Occipital lobe (tissue), 2 donors: ENCODE measurements around the gene LHFPL3. TPM values are rescaled to one million over a fixed set of nuclear protein-coding genes. Genes with fewer than 3 reads are reported as not detected.
A peak's percentile ranks its signal among the peaks of the same experiment; 100 is the strongest.

ENCODE experiments used
- DNase-seq: peaks from one replicate; lab custom pipeline; 2025; lab: John Stamatoyannopoulos, UW
- total RNA-seq: library from RNA; depleted of rRNA; stranded (reverse); fragments of >200 nt; gene quantifications from one replicate; pipeline ENCODE4 v1.2.3, GENCODE V29; 2014

The LHFPL3 gene
- total RNA-seq, 1 donor from 2014 or later: 26.2 TPM

DNA sequence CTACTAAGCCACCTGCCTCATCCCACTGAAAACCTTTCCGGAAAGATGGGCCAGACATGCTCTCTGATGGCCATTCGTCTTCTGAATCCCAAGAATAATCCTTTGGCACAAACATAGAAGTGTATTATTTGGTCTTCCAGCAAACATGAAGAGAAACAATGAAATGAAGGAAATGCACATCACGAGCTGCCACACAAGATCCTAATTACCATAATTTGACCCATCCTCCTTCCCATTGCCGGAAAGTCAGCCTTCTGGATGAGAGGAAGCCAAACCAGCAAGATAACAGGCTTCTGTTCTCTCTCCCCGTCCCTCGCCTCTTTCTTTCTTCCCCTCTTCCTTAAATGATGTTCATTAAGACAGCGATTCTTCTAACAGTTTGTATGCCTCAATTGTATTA lies 466.7 kb downstream of the LHFPL3 start:
- peak; percentile 27 for DNase-seq

DNA sequence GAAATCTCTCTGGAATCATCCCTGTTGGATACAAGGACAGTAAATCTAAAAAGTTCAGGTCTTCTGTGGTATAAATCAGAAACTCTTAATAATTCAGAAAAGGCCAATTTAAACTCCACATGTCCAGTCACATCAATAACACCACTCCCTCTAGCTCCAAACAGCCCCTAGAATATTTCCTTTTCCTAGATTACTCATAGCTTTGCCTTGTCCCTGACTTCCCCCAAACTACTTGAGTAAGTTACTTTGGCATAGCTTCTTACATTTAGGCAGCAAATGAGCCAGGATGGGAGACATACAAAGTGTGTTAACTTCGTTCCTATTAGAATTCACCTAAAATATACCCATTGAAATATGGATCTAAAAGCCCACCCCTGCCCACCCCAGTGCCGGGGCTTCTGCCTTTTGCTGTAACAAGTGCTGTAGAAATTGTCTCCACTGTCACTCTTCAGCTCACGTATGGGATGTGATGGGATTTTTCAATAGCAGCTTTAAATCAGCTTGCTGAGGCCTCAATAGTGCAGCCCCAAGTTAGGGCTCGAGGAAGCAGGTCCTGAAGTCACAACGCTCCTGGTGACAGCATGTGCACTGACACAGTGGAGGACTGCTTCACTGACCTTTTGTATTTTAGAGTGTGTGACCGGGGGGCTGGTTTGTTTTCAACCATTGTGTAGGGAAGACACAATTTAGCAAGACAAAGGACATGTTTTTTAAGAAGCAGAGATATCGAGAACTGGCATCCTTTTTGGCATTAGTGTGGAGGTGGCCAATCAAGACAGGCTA lies 467.4 kb downstream of the LHFPL3 start:
- DNase-seq: no peak

DNA sequence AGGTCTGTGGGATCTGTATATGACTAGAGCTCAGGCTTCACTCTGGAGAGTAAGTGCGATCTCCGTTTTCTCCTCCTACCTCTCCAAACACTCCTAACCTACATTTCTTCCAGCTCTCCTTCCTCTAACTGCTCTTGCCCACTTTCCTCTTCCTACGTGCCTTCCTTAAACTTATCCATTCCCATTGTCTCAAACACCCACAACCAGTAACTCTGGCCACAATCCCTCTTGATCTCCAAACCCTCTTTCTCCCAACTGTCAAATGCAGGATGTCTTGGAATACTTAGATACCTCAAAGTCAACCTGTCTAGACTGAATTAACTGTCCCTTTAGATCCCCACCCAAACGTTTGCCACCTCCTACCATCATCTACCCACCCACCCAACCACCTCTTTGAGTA lies 471.9 kb downstream of the LHFPL3 start:
- DNase-seq: no peak

DNA sequence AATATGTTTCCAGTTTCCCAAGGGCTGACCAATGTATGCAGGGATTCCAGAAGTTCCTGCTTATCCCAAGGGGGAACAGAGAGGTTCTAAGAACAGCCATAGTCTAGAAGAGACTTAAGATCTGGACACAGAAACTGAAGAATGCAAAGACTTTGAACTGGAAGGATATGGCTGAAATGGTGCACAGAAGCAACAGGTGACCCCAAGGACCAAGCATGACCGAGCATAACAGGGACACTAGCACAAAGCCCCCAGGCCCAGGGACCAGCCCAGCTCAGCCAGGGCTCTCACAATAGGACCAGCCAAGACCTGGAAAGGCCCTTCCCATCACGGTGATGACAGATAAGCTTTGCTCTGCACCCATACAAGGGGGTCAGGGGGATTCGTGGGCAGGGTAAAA lies 472.6 kb downstream of the LHFPL3 start:
- no peak for DNase-seq

DNA sequence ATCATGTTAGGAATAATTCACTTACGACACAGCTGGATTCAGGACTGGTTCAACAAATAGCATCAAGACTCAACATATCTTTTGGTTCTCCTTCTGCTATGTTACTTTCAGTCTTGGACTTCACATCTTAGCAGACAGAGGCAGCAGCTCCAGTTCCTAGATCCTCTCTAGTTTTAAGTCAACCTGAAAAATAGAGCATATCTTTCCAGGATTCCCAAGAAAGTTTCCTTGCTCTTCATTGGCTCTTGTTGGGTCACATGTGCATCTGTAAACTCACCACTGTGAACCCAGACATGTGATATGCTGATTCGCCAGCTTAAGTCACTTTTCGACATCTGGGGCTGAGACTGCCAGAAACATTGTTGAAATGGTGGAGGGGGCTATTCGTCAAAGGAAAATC lies 475.5 kb downstream of the LHFPL3 start:
- no peak for DNase-seq

DNA sequence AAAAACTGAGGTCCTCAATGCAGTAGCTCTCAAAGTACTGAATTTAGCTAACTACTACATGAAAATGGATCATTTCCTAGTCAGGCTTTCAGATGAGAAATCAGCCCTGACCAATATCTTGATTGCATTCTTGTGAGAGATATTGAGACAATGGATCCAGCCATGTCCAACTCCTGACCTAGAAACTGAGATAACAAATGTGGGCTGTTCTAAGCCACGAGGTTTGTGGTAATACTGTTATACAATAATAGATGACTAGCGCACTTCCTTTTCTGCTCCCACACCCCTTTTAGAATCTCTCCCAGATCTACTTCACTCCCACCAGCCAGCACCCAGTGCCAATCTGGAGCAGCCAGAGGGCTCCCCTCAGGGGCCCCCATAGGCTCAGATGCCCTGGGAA lies 476.3 kb downstream of the LHFPL3 start:
- DNase-seq: no peak

DNA sequence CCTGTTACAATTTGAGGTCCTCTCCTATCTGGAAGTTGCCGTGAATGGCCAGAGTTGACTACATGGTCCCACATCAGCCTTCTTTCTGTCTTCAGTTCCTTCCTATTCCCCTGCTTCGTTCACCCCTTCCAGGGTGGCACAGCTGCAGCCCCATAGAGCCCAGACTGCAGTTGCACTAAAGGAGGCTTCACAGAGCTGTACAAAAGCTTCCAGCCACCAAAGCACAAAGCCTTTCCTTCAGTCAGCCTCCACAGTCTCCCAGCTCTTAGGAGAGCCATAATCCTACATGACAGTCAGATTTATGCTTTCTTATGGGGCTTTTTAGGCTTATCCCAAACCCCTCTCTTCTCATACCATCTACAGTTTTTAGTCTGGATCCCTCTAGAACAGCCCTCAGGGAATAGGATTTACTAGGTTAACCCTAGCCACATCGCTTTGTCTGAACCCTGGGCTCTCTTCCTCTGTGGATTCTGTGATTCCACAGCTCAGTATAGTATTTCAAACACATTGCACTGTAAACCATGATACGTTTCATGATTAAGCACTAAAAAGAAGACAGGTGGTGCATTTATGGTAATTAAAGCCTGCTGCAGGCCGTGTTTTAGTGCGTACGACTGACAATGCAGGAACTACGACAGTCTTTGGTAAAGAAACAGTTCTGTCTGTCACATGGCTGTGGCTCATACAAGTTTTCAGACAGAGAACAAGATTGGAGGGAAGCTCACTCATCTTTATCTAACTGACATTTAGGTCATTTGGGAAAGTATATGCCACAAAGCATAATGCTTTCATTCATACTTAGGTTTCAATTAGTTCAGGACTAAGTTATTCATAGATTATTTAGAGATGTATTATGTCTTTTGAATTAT lies 477.3 kb downstream of the LHFPL3 start:
- DNase-seq: no peak

DNA sequence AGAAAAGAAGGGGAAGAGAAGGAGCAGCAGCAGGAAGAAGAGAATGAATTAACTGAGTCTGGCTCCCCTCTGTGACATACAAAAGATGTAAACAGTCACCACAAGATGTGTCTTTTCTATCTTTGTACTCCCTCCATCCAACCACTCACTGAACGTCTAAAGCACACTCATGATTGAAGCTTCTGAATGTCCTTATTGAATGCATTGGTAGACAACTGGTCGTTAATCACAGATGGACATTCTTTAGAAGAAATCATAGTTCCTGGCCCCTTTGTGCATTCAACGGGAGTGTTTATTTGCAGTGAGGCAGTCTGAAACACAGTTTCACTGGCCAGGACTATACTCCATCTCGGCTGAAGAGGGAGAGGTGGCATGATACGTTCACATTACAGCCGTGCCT lies 479.3 kb downstream of the LHFPL3 start:
- DNase-seq: no peak

DNA sequence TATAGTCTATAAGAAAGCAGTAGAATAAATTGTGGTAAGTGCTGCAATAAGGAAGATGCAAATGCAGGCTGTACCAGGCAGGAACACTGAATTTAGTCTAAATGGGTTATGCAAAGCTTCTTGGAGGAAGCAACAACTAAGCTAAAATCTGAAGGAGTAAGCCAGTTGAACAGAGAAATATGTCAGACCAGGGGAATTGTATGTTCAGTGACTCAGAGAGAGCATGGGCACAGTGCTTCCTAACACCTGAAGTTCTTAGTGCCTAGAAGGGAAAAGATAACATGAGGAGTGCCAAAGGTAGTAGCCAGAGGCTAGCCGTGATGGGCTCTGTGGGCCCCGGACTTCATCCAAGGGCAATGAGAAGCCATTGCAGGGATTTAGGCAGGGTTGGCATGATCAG lies 481.5 kb downstream of the LHFPL3 start:
- DNase-seq: no peak

DNA sequence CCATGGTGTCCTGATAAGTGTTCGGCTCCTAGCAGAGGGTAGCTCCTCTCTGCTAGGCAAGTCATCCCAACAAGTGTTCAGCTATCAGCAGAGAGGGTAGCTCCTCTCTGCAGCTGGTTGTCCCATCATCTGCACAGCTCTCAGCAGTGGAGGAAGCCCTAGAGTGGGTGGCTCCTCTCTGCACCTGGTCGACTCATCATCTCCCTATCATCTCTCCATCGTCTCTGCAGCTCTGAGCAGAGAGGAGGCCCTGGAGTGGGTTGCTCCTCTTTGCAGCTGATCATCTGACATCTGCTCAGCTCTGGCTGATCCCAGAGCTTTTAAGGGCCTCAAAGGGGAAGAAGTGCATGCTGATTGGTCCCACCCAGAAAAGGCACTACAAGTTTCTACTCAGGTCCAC lies 485.7 kb downstream of the LHFPL3 start:
- DNase-seq: no peak

DNA sequence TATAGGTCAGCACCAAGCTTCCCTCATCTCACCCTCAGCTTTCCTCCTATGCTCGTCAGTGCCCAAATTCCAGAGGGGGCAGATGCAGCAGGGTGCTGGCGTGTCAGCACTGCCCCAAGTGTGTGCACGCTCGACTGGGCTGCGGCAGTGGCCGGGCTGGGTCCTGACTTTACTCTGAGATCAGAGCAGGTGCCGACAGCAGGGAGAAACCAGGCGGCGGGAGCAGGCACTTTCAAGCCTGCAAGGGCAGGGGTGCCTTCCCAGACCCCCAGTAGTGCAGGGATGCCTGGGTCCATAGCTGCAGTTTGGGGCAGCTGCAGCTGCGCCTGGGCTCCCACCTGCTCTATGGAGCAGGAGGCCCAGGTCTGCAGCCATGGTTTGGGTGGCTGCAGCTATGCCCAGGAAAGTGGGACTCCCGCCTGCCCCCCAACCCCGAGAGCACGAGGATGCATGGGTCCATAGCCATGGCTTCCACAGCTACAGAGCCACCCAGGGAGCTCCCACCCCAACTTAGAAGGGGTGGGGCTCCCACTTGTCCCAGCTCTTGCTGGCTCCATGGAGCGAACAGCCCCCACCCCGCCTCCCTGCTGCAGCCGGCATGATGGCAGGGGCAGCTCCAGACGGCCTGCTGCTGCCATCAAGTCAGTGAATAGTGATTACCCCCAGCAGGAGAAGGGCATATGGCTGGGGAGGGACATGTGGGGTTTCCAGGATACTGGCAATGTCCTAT lies 486.4 kb downstream of the LHFPL3 start:
- DNase-seq: no peak

DNA sequence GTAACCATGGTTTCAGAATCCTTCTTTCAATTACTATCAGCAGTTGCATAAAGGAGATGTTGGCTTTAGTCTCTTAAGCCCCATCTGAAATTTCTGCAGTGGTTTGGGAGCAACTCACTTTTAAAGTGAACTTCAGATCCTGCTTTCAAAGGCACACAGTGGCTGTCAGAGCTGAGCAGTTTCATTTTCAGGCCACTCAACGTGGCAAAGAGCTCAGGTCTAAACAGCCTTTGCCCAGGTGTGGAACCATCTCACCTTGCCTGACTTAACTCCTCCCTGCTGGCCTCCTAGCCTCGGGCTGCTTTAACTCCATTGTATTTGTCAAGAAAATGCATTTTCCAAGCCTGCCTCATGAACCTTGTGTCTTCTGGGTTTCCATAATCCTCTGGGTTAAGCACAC lies 488.1 kb downstream of the LHFPL3 start:
- DNase-seq: no peak

DNA sequence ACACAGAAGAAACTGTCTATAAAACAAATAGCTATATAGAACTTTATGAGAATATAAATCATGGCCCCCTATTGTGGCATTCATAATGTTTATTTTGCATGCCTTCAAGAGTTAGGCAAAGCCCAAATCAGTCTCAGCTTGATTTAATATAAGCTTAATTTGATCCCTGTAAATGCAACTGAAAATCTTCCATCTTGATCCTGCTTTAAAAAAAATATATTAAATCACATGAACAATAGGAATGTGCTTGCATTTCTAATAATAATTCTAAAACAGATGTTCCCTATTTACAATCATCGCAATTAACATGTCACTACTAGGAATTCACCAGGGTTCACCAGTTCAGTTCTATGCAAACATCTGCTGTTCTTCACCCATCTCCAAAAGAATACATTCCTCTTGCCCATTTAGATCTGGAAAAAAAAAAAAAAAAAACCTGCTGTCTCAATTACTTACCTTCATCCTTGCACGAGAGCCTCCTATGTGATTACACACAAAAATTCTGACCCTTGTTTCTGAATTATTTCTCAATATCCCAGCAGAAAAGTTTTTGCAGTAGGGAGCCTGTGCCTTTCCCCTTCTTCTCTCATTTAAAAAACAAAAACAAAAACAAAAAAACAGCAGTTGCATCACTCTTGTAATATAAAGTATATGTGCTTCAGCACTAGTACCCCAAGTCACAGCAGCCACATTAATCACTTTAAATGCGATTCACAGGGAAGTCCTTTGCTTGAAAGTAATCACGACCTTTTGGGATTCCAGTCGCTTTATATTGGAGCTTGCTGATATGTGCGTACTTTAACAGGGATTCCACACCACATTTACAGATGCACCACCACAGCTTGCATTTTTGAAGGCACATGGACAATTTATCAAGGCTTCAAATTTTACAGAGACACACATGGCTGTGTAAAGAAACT lies 490.8 kb downstream of the LHFPL3 start:
- no peak for DNase-seq

DNA sequence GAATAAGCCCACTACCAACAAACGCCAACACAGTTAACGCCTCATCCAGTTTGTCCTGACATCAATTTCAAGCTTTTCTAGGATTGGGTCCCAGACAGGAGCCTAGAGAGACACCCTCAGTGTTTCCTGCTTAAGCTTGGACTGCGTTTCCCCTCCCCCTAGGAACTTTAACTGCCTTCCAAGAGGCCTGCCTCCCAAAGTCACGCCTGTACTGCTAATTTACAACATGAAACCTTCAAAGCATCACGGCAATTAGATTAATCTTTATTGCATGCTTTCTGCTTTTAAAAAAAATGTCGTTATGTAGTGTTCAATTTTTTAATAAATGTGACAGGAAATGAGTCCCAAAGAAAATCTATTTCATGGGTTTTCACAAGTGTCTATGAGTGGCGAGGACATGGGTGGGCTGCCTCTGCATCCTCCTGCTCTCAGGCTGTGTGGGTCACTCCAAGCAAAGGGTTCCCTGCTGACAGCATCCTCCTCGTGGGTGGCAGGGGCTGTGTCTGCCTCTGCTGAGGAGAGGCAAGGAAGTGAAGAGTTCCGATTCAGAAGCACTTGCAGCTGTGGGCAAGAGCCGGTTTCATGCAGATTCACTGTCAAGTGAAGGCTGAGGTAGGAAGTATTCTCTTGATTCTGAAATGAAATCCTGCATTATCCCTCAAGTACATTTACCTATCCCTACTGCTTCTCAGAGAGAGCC lies 492.6 kb downstream of the LHFPL3 start:
- no peak for DNase-seq

DNA sequence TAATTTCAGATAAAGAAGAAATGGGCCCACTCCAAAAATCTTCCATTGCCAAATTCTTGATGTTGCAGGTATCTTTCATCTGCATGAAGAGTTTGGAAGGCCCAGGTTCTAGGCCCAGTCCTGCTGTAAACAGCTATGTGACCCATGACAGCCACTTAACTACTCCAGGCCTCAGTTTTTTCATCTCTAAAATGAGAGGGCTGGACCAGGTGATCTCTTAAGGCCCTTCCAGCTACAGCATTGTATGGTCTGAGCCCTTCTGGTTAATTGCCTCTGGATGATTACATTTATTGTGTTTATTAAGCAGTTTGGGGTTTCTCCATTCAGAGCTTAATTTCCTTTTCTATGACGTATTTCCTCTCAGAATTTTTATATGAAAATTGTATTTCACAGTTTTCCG lies 494.8 kb downstream of the LHFPL3 start:
- DNase-seq: no peak

DNA sequence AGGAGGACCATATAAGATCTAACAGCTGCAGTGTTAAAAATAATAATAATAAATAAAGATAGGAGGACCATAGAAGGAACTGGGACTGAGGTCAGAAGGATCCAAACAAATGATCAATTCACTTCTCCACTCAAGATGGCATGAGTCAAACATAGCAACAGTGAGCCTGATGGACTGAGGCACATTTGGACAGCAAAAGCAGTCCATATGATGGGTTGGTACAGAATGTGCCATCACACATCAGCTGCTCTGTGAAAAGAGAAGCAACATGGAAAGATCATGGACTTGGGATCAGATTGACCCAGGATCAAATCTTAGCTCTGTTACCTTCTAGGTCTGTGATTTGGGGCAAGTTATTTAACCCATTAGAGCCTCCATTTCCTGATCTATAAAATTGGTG lies 496.7 kb downstream of the LHFPL3 start:
- DNase-seq: no peak

DNA sequence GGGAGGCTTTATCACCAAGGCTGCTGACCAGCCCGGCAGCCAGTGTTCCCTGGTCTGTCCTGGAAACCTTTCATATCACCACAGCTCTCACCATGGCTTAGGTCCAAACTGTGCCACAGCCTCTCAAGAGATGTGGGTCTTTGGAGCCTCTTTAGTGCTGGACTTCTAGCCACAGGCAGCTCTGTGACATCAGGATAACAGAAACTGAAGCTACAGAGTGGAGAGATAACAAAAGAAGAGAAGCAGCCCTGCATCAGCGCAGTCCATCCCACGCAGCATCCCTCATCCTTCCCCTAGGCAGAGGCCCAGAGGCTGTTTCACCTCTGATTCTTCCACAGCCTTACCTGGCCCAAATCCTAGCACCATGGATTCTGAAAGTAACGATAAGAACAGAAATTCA lies 497.7 kb downstream of the LHFPL3 start:
- no peak for DNase-seq

DNA sequence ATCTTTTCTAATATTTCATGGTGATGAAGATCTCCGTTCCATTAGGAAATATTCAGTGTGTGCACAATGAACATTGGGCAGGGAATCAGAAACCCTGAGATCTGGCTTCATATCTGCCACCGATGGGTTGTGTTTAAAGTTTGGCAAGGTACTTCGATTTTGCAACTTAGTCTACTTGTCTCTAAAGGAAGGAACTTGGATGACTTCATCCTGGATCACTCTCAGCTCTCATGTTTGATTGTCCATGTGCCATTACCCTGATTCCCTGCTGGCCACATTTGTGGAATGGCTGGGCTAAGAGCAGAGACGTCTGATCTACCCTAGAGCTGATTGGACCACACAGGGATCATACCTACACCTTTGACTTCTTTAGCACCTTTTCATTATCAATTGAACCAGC lies 508.6 kb downstream of the LHFPL3 start:
- DNase-seq: no peak

DNA sequence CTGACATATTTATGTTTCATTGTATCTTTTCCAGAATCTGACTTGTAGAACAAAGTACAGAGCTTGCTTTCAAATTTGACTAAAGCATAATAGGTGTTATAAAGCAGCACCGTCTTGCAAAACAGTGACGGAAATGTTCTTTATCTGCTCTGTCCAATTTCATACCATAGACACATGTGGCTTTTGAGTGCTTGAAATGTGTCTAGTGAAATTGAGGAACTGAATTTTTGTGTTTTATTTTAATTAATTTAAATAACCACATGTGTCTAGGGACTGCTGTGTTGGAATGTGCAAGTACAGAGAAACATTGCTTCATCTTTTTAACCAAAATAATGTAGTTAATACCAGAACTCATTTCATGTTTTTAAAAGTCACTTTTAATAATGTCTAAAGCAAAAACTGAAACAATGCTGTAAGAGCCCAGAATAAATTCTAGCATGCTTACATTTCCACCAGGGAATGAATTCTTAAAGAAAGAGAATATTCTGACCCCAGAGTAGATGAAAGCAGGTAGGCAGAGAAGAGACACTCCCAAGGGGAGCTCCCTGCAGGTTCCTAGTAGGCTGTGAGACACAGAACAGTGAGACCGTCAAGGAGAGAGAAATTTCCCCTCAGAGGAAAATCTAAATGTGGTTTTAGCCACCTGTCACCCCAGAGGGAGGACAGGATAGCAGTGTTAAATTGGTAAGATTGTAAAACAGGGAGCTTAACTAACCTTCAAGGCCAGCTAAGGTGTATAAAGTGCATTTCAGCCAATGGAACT lies 510.3 kb downstream of the LHFPL3 start:
- no peak for DNase-seq

DNA sequence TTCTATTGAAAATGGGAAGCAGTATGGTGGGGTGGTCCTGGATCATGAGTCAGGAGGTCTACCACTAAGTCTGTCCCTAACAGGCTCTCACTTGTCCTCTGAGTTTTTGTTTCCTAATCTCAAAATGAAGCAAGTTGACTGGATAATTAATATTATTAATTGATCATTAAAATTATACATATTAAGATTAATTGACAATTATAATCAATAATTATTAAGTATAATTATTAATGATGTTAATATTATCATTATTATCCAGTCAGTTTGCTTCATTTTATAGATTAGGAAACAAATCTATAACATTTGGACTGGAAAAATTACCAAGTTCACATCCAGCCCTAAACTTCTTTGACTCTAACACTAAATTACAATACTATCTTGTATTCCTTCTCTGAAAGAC lies 511.4 kb downstream of the LHFPL3 start:
- DNase-seq: no peak
